GM23338 (cell line): Measurements from ENCODE around the gene HERC2. TPM values are rescaled to one million over a fixed set of nuclear protein-coding genes. Genes with fewer than 3 reads are reported as not detected.

Source experiments
- ATAC-seq: fragments of 200-7000 bp; cut with Tn5 transposase; 3 replicates; pipeline ENCODE4 v1.9.1; 2020
- DNase-seq: peaks from one replicate; pipeline ENCODE4 v3.0.0-alpha.2; 2015; ENCODE audit warnings: low spot score
- H2AFZ ChIP-seq: fragments of 200-600 bp; sonication (generic); 2 replicates; pipeline ENCODE4 v1.8.0; 2016; ENCODE audit warnings: antibody characterized with exemption, mild to moderate bottlenecking, moderate library complexity
- H3F3A ChIP-seq: fragments of 200-600 bp; sonication (generic); replicated peaks from 2 replicates; pipeline ENCODE4 v1.8.0; 2017; ENCODE audit warnings: antibody characterized with exemption, mixed run types, low read depth
- H3K27ac ChIP-seq: fragments of 200-600 bp; sonication (generic); 2 replicates; pipeline ENCODE4 v1.6.1; 2016; ENCODE audit warnings: low read depth
- H3K27me3 ChIP-seq: fragments of 200-600 bp; sonication (generic); 2 replicates; pipeline ENCODE4 v1.8.0; 2016; ENCODE audit warnings: mild to moderate bottlenecking, mixed run types, moderate library complexity; ENCODE audit not compliant: insufficient read depth
- H3K36me3 ChIP-seq: fragments of 200-600 bp; sonication (generic); 2 replicates; pipeline ENCODE4 v1.8.0; 2016; ENCODE audit warnings: mild to moderate bottlenecking; ENCODE audit not compliant: insufficient read depth
- H3K4me1 ChIP-seq: fragments of 200-600 bp; sonication (generic); 2 replicates; pipeline ENCODE4 v1.8.0; 2016; ENCODE audit warnings: mild to moderate bottlenecking, moderate library complexity; ENCODE audit not compliant: insufficient read depth
- H3K4me2 ChIP-seq: fragments of 200-600 bp; sonication (generic); 2 replicates; pipeline ENCODE4 v1.7.1; 2017; ENCODE audit warnings: mixed run types
- H3K4me3 ChIP-seq: fragments of 200-600 bp; sonication (generic); 2 replicates; pipeline ENCODE4 v1.6.1; 2016; ENCODE audit warnings: mixed run types
- H3K79me2 ChIP-seq: fragments of 200-600 bp; sonication (generic); replicated peaks from 2 replicates; pipeline ENCODE4 v1.8.0; 2017; ENCODE audit warnings: mild to moderate bottlenecking; ENCODE audit not compliant: insufficient read depth
- H3K9me2 ChIP-seq: fragments of 200-600 bp; sonication (generic); 2 replicates; pipeline ENCODE4 v1.8.0; 2017; ENCODE audit not compliant: insufficient read depth
- H4K20me1 ChIP-seq: fragments of 200-600 bp; sonication (generic); replicated peaks from 2 replicates; pipeline ENCODE4 v1.8.0; 2017; ENCODE audit warnings: mild to moderate bottlenecking; ENCODE audit not compliant: insufficient read depth
- H3K27ac Mint-ChIP-seq: 2 replicates; pipeline ENCODE4 v1.8.0; 2020; ENCODE audit warnings: inconsistent platforms, mild to moderate bottlenecking, moderate library complexity, mixed read lengths
- H3K27me3 Mint-ChIP-seq: 3 replicates; pipeline ENCODE4 v1.8.0; 2022; ENCODE audit warnings: low read depth, mild to moderate bottlenecking, moderate library complexity, mixed read lengths, inconsistent platforms; ENCODE audit not compliant: insufficient read depth, poor library complexity
- H3K36me3 Mint-ChIP-seq: 3 replicates; pipeline ENCODE4 v1.8.0; 2021; ENCODE audit warnings: low read depth, mild to moderate bottlenecking, inconsistent platforms, moderate library complexity, mixed read lengths
- H3K4me1 Mint-ChIP-seq: 3 replicates; pipeline ENCODE4 v1.8.0; 2020; ENCODE audit warnings: mild to moderate bottlenecking, inconsistent platforms, mixed read lengths
- H3K4me3 Mint-ChIP-seq: 3 replicates; pipeline ENCODE4 v1.8.0; 2021; ENCODE audit warnings: moderate library complexity, mild to moderate bottlenecking, inconsistent platforms, mixed read lengths
- H3K9me3 Mint-ChIP-seq: 3 replicates; pipeline ENCODE4 v1.8.0; 2020; ENCODE audit warnings: moderate library complexity, mild to moderate bottlenecking, inconsistent platforms, mixed read lengths
- CREB1 ChIP-seq: fragments of 250-450 bp; sonication (Bioruptor Pico); IDR thresholded peaks from 2 replicates; pipeline ENCODE4 v1.5.0; 2020; ENCODE audit warnings: low read depth, mild to moderate bottlenecking, moderate library complexity
- ETS1 ChIP-seq: IDR thresholded peaks from 2 replicates; pipeline ENCODE4 v1.6.1; 2016; ENCODE audit warnings: antibody characterized with exemption
- EZH2phosphoT487 ChIP-seq: fragments of 200-600 bp; sonication (generic); IDR thresholded peaks from one replicate; pipeline ENCODE4 v1.8.1; 2018; ENCODE audit warnings: antibody characterized with exemption; ENCODE audit not compliant: unreplicated experiment
- JUNB ChIP-seq: IDR thresholded peaks from one replicate; pipeline ENCODE4 v1.6.1; 2016; ENCODE audit warnings: antibody characterized with exemption; ENCODE audit not compliant: unreplicated experiment
- NANOG ChIP-seq: IDR thresholded peaks from 2 replicates; pipeline ENCODE4 v1.6.1; 2016; ENCODE audit warnings: antibody characterized with exemption, borderline replicate concordance
- POLR2AphosphoS5 ChIP-seq: IDR thresholded peaks from 2 replicates; pipeline ENCODE4 v1.6.1; 2016; ENCODE audit warnings: antibody characterized with exemption, low read depth
- REST ChIP-seq: IDR thresholded peaks from one replicate; pipeline ENCODE4 v1.6.1; 2018; ENCODE audit warnings: antibody characterized with exemption; ENCODE audit not compliant: unreplicated experiment
- STAT1 ChIP-seq: IDR thresholded peaks from one replicate; pipeline ENCODE4 v1.6.1; 2016; ENCODE audit warnings: antibody characterized with exemption; ENCODE audit not compliant: unreplicated experiment
- ZNF331 ChIP-seq: fragments of 250-450 bp; sonication (Bioruptor Pico); IDR thresholded peaks from 2 replicates; pipeline ENCODE4 v1.5.0; 2020; ENCODE audit warnings: low read depth, mild to moderate bottlenecking, moderate library complexity
- polyA plus RNA-seq: library from polyadenylated mRNA; unstranded; fragments of >200 nt; fragmentation: Nextera tagmentation; extraction: Ambion mirVana; gene quantifications from 2 replicates; pipeline ENCODE4 v1.2.1, GENCODE V29; 2016
- total RNA-seq: library from RNA; depleted of rRNA; stranded (reverse); fragments of >200 nt; shearing (Covaris generic); gene quantifications from 2 replicates; pipeline ENCODE4 v1.2.3, GENCODE V29; 2014

Gene HERC2
- total and polyA plus RNA-seq, 2 experiments from 2014 or later: 71.3 to 80.7 TPM

DNA sequence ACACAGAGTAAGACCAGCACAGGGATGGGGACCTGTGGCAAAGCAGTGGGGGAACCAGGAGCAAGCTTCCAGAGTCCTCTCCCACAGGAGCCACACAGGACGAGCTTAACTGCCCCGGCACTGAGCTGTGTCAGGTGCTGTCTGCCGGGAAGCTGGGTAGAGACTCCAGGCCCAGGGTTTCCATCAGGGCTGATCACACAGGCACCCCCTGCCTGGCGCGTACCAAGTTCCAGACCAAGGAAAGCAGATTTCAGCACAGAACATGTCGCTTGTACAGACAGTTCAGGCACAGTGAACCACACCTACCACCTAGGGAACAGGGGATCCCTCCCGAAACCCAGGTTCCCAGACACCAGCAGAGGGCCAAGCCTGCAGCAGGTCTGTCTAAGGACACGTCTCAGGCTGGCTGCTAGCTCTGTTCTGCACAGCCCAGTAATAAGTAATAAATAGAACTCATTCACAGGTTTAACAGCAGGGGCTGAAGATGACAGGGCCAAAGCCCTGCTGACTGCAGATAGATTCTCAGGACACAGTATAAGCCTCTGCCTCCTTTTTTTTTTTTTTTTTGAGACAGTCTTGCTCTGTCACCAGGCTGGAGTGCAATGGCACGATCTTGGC, 192.6 kb downstream of the HERC2 start (continued):
- TF ChIP-seq STAT1 (no peak), NANOG (no peak), JUNB (no peak), ETS1 (no peak)

GRCh38 chr15:28128031-28128430, 193.9 kb downstream of the HERC2 start:
- H3K9me2 ChIP-seq: no peaks in the 10 kb centered on the region
- H3K27me3 ChIP-seq: no peaks in the 10 kb centered on the region
- Mint-ChIP-seq H3K36me3 (peaks cover 75% of the 10 kb centered on the region), H3K4me1 (peaks cover 10% of the 10 kb centered on the region), H3K27me3 (no peaks in the 10 kb centered on the region), H3K4me3 (no peak overlapping the region), H3K27ac (no peak overlapping the region), H3K9me3 (no peaks in the 10 kb centered on the region)
- H3K27ac ChIP-seq: no peak overlapping the region
- peaks cover 6% of the 10 kb centered on the region; the same call in 1 of the 2 replicates for H3K36me3 ChIP-seq
- H2AFZ ChIP-seq: no peak overlapping the region
- no peak overlapping the region for H3K4me3 ChIP-seq
- H3K79me2 ChIP-seq: peaks cover 5% of the 10 kb centered on the region; the same call in 1 of the 2 replicates
- peaks cover 6% of the 10 kb centered on the region for H4K20me1 ChIP-seq
- ATAC-seq: no peak
- H3K4me2 ChIP-seq: no peak overlapping the region
- H3K4me1 ChIP-seq: peaks cover 8% of the 10 kb centered on the region
- DNase-seq: no peak
- TF ChIP-seq EZH2phosphoT487 (no peak), CREB1 (no peak), STAT1 (no peak), REST (no peak), POLR2AphosphoS5 (no peak), NANOG (no peak)
- H3F3A ChIP-seq: no peaks in the 10 kb centered on the region

DNA sequence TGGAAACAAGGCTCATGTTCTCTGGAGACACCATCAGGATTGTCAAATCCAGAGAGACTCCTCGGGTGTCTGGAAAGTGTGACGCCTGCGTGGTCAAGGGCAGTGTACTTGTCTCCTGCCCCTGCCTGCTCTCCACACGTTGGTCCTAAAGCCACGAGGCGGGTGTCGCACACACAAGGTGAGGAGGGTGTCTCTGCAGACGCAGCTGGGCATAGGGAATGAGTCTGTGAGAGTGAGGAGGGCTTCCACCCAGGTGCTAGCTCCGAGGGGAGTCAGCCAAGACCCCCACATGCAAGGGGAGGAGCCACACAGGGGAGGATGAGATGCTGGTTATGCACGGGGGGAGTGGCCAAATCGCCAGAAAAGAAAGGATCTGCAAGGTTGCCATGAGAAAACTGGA, 194.9 kb downstream of the HERC2 start:
- no peak overlapping the region for H3K27ac ChIP-seq
- no peaks in the 10 kb centered on the region for H3K4me1 ChIP-seq
- DNase-seq (no peak), ATAC-seq (no peak)
- H3K4me3 Mint-ChIP-seq: no peak overlapping the region
- H3K27ac Mint-ChIP-seq: no peak overlapping the region
- H3K36me3 Mint-ChIP-seq: peaks cover 73% of the 10 kb centered on the region
- H3K9me2 ChIP-seq: no peaks in the 10 kb centered on the region
- H3K36me3 ChIP-seq: peaks cover 6% of the 10 kb centered on the region
- no peaks in the 10 kb centered on the region for H3K9me3 Mint-ChIP-seq
- peaks cover 6% of the 10 kb centered on the region for H4K20me1 ChIP-seq
- H3K27me3 Mint-ChIP-seq: peaks cover 2% of the 10 kb centered on the region
- peaks cover under 1% of the 10 kb centered on the region for H3K4me1 Mint-ChIP-seq
- no peak overlapping the region for H2AFZ ChIP-seq
- no peak overlapping the region for H3K4me3 ChIP-seq
- H3K27me3 ChIP-seq: no peaks in the 10 kb centered on the region
- H3F3A ChIP-seq: no peaks in the 10 kb centered on the region
- H3K4me2 ChIP-seq: no peak overlapping the region
- peaks cover 5% of the 10 kb centered on the region; the same call in 1 of the 2 replicates for H3K79me2 ChIP-seq
- TF ChIP-seq JUNB (no peak), ETS1 (no peak), STAT1 (no peak), ZNF331 (CRISPR knock-in tag) (no peak)
